Dendritic cell treated with granulocyte-macrophage colony-stimulating factor and Interleukin-4, amounts not matched to agents 40 ng/mL and 50 ng/mL, for 4 days (primary cell): ENCODE measurements around the gene DAGLB.
"Not testable (repeated sequence)": the region's sequence is repeated elsewhere in the genome, so short reads cannot be mapped to it uniquely, and the experiment has no call there.

Experiments used
- H3K27ac Mint-ChIP-seq: one replicate; pipeline ENCODE4 v1.8.0; 2022; ENCODE audit warnings: mild to moderate bottlenecking, mixed read lengths
- H3K27me3 Mint-ChIP-seq: one replicate; pipeline ENCODE4 v1.8.0; 2022; ENCODE audit warnings: mild to moderate bottlenecking, mixed read lengths
- H3K36me3 Mint-ChIP-seq: one replicate; pipeline ENCODE4 v1.8.0; 2022; ENCODE audit warnings: low read depth, mixed read lengths
- H3K4me1 Mint-ChIP-seq: one replicate; pipeline ENCODE4 v1.8.0; 2022; ENCODE audit warnings: low read depth, mixed read lengths
- H3K4me3 Mint-ChIP-seq: one replicate; pipeline ENCODE4 v1.8.0; 2022; ENCODE audit warnings: mild to moderate bottlenecking, moderate library complexity, mixed read lengths
- H3K9me3 Mint-ChIP-seq: one replicate; pipeline ENCODE4 v1.8.0; 2022; ENCODE audit warnings: mixed read lengths
- intact Hi-C: fragments of 100-400 bp; cut with micrococcal nuclease; formaldehyde crosslinking; loops from one replicate; pipeline ENCODE4 v1.15.0; 2022

Gene DAGLB

DNA sequence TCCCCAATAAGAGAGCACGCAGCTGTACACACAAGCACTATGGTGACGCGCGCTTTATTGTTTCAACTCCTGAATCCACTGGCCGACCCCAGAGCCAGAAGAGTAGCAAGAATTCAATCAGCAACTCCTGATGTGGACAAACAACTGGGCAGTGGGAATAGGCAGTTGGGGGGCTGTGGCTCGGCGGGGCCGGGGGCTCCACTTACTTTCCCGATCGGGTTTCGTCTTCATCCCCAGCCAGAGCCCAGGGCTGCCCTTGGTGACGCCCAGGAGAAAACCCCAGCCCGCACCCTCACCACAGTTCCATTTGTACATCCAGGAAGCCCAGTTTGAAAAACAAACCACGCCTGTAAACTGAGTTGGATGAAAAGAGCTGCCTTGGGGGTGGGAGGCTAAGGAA lies 38.7 kb downstream of the DAGLB start:
- intact Hi-C loops, result no loop called here
- peaks cover 98% of the 10 kb centered on the region for H3K36me3 Mint-ChIP-seq
- H3K27ac Mint-ChIP-seq, result peak overlapping the region; percentile 20

DNA sequence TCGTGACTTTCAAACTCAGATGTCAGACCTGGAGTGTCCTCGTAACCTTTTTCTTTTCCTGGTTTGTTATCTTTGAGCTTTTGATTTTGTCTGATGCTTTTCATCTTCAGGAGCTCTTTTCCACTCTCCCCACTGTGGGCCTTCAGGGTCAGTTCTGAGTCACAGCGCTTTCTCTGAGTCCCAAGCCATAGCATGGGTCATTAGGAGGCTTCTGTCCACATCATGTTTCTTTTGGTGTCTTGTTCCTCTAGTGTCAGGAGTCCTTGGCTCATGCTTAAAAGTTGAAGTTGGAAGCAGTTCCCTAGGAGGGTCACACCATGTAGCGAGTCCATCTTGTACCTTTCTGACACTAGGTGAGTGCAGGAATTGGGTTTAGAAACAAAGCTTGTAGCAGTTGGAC lies 40.3 kb downstream of the DAGLB start:
- Mint-ChIP-seq H3K4me1 (peaks cover 26% of the 10 kb centered on the region), H3K27ac (peak overlapping the region; percentile 25), H3K9me3 (no peaks in the 10 kb centered on the region), H3K27me3 (no peaks in the 10 kb centered on the region), H3K4me3 (no peak overlapping the region), H3K36me3 (peaks cover 98% of the 10 kb centered on the region)
- intact Hi-C loops, result no loop called here

More for the DNA sequence above, 38.7 kb downstream of the DAGLB start:
- Mint-ChIP-seq H3K4me3 (no peak overlapping the region), H3K4me1 (peaks cover 21% of the 10 kb centered on the region), H3K9me3 (no peaks in the 10 kb centered on the region), H3K27me3 (no peaks in the 10 kb centered on the region)

DNA sequence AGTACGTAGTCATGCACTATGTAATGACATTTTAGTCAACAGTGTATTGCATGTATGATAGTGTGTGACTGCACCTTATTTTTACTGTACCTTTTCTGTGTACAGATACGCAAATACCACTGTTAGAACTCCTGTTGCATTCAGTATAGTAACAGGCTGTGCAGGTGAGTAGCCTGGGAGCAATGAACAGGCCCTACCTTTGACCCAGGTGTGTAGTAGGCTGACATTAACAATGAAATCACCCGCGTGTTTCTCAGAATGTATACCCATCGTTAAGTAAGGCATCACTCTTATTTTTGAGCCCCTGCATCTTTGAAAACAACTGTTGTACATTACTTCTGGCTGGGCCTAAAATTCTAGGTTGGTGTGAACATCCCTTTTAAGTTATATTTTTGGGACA lies 41.6 kb downstream of the DAGLB start:
- intact Hi-C loops, result no loop called here
- no peak overlapping the region for H3K4me3 Mint-ChIP-seq
- H3K27me3 Mint-ChIP-seq, result no peaks in the 10 kb centered on the region
- peaks cover 98% of the 10 kb centered on the region for H3K36me3 Mint-ChIP-seq
- H3K9me3 Mint-ChIP-seq, result no peaks in the 10 kb centered on the region
- H3K27ac Mint-ChIP-seq, result no peak overlapping the region
- peaks cover 39% of the 10 kb centered on the region for H3K4me1 Mint-ChIP-seq

DNA sequence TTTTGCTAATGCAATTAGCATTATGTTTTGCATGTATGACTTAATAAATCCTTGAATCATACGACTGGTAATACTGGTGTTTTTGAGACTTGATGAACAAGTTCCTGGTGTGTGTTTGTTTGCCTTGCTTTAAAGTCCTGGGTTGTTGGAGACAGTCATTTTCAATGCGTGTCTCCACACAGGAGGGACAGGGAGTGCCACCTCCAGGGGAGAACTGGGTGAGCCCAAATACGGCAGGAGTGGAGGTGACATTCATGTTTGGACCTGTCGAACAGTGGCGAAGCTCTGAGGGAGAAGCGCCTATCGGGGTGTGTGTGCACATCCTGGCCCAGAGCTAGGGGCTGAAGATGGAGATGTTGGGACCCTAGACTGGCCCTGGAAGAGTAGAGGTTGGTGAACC lies 43.8 kb downstream of the DAGLB start:
- Mint-ChIP-seq H3K36me3 (peaks cover 98% of the 10 kb centered on the region), H3K9me3 (no peaks in the 10 kb centered on the region), H3K27ac (peak overlapping the region; percentile 4), H3K4me1 (peaks cover 60% of the 10 kb centered on the region), H3K4me3 (no peak overlapping the region), H3K27me3 (no peaks in the 10 kb centered on the region)
- intact Hi-C loops, result no loop called here

DNA sequence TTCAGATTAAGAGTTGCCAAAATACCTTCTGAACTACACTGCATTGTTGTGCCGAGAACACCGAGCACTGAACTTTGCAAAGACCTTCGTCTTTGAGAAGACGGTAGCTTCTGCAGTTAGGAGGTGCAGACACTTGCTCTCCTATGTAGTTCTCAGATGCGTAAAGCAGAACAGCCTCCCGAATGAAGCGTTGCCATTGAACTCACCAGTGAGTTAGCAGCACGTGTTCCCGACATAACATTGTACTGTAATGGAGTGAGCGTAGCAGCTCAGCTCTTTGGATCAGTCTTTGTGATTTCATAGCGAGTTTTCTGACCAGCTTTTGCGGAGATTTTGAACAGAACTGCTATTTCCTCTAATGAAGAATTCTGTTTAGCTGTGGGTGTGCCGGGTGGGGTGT lies 45.0 kb downstream of the DAGLB start:
- no peaks in the 10 kb centered on the region for H3K9me3 Mint-ChIP-seq
- peaks cover 100% of the 10 kb centered on the region for H3K36me3 Mint-ChIP-seq
- no peak overlapping the region for H3K4me3 Mint-ChIP-seq
- no peak overlapping the region for H3K27ac Mint-ChIP-seq
- intact Hi-C loops, result no loop called here
- H3K4me1 Mint-ChIP-seq, result peaks cover 67% of the 10 kb centered on the region
- H3K27me3 Mint-ChIP-seq, result no peaks in the 10 kb centered on the region

DNA sequence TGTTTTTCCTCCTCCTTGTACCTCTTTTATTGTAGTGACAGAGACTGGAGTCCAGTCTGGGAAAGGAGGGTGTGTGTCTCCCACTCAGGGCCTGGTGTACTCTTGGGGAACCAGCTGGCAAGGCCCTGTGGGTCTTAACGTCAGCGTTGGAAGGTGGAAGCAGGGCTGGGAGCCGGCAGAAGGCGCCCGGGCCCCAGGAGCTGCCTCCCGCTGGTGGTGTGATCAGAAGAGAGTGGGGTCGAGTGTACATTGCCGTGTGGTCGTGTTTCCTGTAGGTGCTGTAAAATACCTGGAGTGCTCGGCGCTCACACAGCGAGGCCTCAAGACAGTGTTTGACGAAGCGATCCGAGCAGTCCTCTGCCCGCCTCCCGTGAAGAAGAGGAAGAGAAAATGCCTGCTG lies 45.7 kb downstream of the DAGLB start:
- Mint-ChIP-seq H3K36me3 (peaks cover 99% of the 10 kb centered on the region), H3K27me3 (no peaks in the 10 kb centered on the region), H3K9me3 (no peaks in the 10 kb centered on the region), H3K27ac (peak overlapping the region; percentile 67), H3K4me3 (no peak overlapping the region), H3K4me1 (peaks cover 67% of the 10 kb centered on the region)
- intact Hi-C loops, result no loop called here

DNA sequence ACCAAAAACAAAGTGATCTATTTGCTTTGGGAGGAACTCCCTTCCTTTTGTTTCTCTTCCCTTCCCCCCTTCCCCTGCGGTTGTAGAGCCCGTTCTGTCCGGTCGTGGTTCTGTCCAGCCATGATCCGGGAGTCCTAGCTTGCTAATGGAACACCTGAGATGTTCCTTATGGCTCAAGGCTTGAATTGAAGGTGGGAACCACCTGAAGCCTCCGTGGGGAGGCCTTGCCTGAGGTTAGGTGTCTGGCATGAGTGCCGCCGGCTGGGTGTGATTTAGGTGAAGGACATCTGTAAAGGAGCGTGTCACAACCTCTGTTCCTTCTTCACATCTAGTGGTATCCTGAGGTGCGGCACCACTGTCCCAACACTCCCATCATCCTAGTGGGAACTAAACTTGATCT lies 46.2 kb downstream of the DAGLB start:
- H3K36me3 Mint-ChIP-seq, result peaks cover 94% of the 10 kb centered on the region
- H3K9me3 Mint-ChIP-seq, result no peaks in the 10 kb centered on the region
- intact Hi-C loops, result no loop called here
- no peaks in the 10 kb centered on the region for H3K27me3 Mint-ChIP-seq
- H3K27ac Mint-ChIP-seq, result peak overlapping the region; percentile 67
- H3K4me1 Mint-ChIP-seq, result peaks cover 69% of the 10 kb centered on the region
- no peak overlapping the region for H3K4me3 Mint-ChIP-seq

DNA sequence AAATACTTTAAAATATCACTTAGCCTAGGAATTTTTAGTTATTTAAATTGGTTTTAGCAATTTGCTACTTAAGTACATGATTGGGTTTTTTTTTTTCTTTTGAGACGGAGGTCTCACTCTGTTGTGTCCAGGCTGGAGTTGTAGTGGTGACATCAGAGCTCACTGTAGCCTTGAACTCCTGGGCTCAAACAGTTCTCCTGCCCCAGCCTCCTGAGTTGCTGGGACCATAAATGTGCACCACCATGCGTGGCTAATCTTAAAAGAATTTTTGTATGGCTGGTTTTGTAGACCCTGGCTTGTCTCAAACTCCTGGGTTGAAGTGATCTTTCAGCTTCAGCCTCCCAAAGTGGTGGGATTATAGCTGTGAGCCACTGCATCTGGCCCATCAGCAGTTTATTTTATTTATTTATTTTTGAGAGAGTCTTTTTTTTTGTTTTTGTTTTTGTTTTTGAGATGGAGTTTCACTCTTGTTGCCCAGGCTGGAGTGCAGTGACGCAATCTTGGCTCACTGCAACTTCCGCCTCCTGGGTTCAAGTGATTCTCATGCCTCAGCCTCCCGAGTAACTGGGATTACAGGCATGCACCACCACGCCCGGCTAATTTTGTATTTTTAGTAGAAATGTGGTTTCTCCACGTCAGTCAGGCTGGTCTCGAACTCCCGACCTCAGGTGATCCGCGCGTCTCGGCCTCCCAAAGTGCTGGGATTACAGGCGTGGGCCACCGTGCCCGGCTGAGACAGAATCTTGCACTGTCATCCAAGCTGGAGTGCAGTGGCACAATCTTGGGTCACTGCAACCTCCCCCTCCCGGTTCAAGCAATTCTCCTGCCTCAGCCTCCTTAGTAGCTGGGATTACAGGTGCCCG lies 47.3 kb downstream of the DAGLB start:
- H3K27ac Mint-ChIP-seq, result peak overlapping the region; percentile 58
- H3K4me1 Mint-ChIP-seq, result peaks cover 79% of the 10 kb centered on the region
- H3K27me3 Mint-ChIP-seq, intact Hi-C loops, H3K4me3 Mint-ChIP-seq, H3K9me3 Mint-ChIP-seq: not testable (repeated sequence)
- H3K36me3 Mint-ChIP-seq, result peaks cover 90% of the 10 kb centered on the region

DNA sequence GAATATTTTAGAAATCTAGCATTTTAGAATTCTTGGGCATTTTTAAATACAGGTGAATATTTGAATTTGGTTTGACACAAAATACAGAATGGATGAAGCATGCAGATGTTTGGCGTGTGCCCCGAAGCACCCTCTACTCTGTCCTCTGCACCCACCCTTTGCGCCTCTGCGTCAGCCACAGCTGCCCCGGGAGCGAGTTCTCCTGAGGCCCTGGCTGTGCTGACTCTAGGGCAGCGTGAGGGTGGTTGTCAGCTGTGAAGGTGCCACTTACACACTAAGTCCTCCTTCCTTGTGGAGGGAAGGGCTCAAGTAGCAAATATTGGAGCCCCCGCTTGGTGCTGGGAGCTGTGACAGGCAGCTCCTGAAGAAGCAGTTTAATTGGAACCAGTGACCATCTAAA lies 48.4 kb downstream of the DAGLB start:
- no peak overlapping the region for H3K4me3 Mint-ChIP-seq
- H3K27me3 Mint-ChIP-seq, result no peaks in the 10 kb centered on the region
- H3K27ac Mint-ChIP-seq, result peak overlapping the region; percentile 58
- no peaks in the 10 kb centered on the region for H3K9me3 Mint-ChIP-seq
- peaks cover 90% of the 10 kb centered on the region for H3K36me3 Mint-ChIP-seq
- intact Hi-C loops, result no loop called here
- peaks cover 83% of the 10 kb centered on the region for H3K4me1 Mint-ChIP-seq

DNA sequence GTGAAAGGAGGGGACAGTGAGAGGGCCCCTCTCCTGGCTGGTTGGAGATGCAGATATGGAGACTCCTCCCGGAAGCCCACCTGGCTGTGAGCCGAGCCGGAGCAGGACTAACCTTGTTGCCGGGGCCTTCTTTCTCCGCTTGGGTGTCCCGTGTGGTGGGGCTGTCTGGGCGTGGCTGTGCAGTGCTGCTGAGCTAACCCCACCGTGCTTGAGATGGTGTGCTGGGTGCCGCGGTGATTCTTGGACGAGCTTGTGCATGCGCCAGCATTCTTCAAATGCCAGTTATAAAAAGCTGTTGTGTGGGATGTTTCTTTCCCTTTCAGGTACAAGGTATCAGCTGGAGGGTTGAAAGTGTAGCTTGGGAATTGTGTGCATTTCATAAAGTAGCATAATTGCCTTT lies 48.8 kb downstream of the DAGLB start:
- Mint-ChIP-seq H3K36me3 (peaks cover 90% of the 10 kb centered on the region), H3K27ac (peak overlapping the region; percentile 58), H3K4me3 (no peak overlapping the region), H3K4me1 (peaks cover 86% of the 10 kb centered on the region), H3K9me3 (no peaks in the 10 kb centered on the region), H3K27me3 (no peaks in the 10 kb centered on the region)
- intact Hi-C loops, result no loop called here

DNA sequence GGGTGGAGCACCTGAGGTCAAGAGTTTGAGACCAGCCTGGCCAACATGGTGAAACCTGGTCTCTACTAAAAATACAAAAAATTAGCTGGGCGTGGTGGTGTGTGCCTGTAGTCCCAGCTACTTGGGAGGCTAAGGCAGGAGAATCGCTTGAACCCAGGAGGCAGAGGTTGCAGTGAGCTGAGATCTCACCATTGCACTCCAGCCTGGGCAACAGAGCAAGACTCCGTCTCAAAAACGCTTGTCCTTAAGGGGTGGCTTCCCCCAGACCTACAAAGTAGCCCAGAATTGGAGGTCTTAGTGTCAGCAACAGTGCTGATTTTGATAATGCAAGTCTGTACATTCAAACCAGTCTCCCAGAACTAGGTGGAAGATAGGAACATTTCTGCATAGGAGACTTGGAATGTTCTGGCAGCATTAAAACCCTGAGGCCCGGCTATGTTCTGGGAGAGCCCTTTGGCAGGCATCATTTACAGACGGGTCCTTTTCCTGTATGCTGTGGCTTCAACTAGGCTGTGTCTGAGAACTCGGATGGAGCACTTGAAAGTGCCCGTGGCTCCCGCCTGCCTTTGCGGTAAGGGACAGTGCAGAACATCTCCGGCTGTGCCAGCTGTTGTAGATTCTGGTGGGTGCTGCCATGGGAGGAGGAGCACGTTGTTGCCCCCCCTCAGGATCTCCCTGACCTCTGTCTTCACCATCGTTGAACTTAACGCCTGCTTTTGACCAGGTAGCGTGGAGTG lies 49.8 kb downstream of the DAGLB start:
- H3K4me3 Mint-ChIP-seq, intact Hi-C loops, H3K27me3 Mint-ChIP-seq, H3K9me3 Mint-ChIP-seq: not testable (repeated sequence)
- H3K27ac Mint-ChIP-seq, result peak overlapping the region; percentile 58
- H3K36me3 Mint-ChIP-seq, result peaks cover 90% of the 10 kb centered on the region
- H3K4me1 Mint-ChIP-seq, result peaks cover 89% of the 10 kb centered on the region

DNA sequence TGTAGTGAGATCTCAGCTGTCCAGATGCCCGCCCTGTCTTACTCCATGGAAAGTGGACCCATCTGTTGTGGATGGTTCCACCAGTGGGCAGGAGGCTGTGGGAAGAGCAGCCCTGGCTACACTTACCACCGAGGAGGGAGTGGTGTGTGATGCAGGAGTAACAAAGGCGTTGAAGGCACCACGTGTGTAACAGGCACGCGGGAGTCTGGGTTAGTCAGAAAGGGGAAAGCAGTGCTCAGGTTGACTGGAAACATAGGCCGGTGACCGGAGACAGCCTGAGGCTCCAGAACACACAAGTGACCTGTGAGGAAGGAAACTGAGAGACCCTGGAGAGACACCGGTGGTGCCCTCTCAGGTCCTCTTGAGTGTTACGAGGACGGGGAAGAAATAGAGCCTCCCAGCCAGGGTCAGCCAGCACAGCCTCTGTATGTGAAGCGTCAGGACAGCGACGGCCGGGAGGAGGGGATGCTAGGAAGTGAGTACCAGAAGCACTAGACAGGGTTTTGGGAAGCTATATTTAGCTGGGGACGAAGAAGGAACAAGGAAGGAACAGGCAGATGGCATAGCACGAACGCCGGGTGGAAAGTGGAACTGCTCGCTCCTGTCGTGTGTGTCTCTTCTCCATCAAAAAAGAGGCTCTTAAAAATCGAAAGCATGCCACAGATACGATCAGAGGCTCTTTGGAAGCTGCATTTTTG lies 51.7 kb downstream of the DAGLB start:
- Mint-ChIP-seq H3K4me3 (peak overlapping the region; percentile 55), H3K4me1 (peaks cover 89% of the 10 kb centered on the region), H3K36me3 (peaks cover 90% of the 10 kb centered on the region), H3K27ac (peak overlapping the region; percentile 85), H3K9me3 (no peaks in the 10 kb centered on the region), H3K27me3 (no peaks in the 10 kb centered on the region)
- intact Hi-C loops, result no loop called here

DNA sequence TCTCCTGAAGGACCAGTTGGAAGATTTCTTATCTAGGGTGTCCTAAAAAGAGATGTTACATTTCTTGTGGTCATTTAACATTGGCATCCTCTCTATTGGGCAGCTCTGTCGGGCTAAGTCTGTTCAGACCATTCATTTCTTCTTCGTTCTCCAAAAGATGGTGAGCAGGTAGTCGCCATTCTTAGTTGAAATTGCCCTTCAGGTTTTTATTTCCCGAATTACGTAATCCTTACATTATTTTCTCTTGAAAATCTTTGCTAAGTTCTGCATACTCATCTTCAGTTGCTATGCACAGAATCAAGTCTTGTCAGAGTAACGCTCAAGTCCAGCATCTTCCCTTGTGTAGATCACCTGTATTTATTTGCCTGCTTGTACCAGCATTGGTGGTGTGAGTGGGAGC lies 53.6 kb downstream of the DAGLB start:
- no peaks in the 10 kb centered on the region for H3K9me3 Mint-ChIP-seq
- peaks cover 89% of the 10 kb centered on the region for H3K36me3 Mint-ChIP-seq
- no peaks in the 10 kb centered on the region for H3K27me3 Mint-ChIP-seq
- H3K4me3 Mint-ChIP-seq, result peak overlapping the region; percentile 30
- peak overlapping the region; percentile 85 for H3K27ac Mint-ChIP-seq
- H3K4me1 Mint-ChIP-seq, result peaks cover 74% of the 10 kb centered on the region
- intact Hi-C loops, result loop anchor here (5.0 kb wide), 1 partner anchor 43 kb away; no protein-coding TSS in a partner anchor

DNA sequence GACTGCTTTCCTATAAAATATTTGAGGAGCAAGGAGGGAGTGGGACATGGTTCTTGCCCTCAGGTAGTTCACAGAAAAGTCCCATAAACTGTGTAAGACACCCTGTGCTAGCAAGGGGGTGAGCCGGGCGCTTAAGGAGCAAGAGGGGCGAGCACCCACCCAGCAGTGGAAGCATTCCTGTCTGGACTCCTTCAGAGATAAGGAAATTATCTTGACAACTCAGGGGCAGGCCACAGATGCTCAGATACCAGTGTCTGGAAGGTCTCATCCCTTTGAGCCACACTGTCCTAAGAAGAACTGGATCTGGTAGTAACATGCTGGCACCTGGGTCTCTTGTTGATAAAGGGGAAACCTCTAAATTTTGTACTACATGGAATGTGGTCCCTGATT lies 54.1 kb downstream of the DAGLB start:
- Mint-ChIP-seq H3K27me3 (no peaks in the 10 kb centered on the region), H3K9me3 (no peaks in the 10 kb centered on the region), H3K4me3 (peak overlapping the region; percentile 53), H3K36me3 (peaks cover 88% of the 10 kb centered on the region), H3K27ac (peak overlapping the region; percentile 85), H3K4me1 (peaks cover 71% of the 10 kb centered on the region)
- intact Hi-C loops, result loop anchor here (5.0 kb wide), 1 partner anchor 44 kb away; no protein-coding TSS in a partner anchor
